BE2C (cell line): ENCODE results near the gene LOXHD1.

Experiments
- DNase-seq: peaks from one replicate; pipeline ENCODE4 v3.0.0-alpha.2; 2020
- H3K27me3 ChIP-seq: fragments of 250-450 bp; sonication (Bioruptor Pico); 2 replicates; pipeline ENCODE4 v1.5.1; 2020; ENCODE audit warnings: mild to moderate bottlenecking
- H3K36me3 ChIP-seq: fragments of 250-450 bp; sonication (Bioruptor Pico); 2 replicates; pipeline ENCODE4 v1.5.1; 2020; ENCODE audit warnings: mild to moderate bottlenecking
- H3K4me1 ChIP-seq: fragments of 250-450 bp; sonication (Bioruptor Pico); 2 replicates; pipeline ENCODE4 v1.5.1; 2020
- H3K4me3 ChIP-seq: 2 replicates; pipeline ENCODE4 v1.5.1; 2011; ENCODE audit warnings: low read depth, low read length
- H3K9me3 ChIP-seq: fragments of 250-450 bp; sonication (Bioruptor Pico); 2 replicates; pipeline ENCODE4 v1.5.1; 2020
- TF ChIP-seq, protein P1 (sequence below): IDR thresholded peaks from 2 replicates; pipeline ENCODE4 v1.5.1; 2012; ENCODE audit warnings: mild to moderate bottlenecking, low read depth, low read length

Gene LOXHD1

DNA sequence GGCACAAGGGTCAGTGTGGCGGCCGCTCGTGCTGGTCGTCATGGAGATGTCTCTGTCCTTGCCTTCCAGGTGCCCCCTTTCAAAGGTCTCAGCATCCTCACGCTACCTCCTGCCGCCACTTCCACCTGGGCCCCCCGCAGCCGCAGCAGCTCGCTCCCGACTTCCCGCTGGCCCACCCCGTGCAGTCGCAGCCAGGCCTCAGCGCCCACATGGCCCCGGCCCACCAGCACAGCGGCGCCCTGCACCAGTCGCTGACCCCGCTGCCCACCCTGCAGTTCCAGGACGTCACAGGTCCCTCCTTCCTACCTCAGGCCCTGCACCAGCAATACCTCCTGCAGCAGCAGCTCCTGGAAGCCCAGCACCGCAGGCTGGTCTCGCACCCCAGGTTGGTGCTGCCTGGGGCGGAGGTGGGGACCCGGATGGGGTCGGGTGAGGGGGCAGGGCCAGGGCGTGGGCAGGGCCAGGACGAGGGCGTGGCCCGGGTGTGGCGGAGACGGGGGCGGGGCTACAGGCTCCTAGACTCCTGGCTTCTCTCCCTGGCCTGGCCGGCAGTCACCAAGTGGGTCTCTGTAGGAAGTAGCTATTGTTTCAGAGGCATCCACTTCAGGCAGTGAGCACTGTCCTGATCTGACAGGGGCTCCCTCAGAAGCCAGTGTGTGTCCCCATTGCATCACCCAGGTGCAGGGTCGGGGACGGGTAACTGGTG is 223.7 kb downstream of the LOXHD1 start:
- H3K27me3 ChIP-seq = no peaks in the 10 kb centered on the region
- TF ChIP-seq, protein P1, sequence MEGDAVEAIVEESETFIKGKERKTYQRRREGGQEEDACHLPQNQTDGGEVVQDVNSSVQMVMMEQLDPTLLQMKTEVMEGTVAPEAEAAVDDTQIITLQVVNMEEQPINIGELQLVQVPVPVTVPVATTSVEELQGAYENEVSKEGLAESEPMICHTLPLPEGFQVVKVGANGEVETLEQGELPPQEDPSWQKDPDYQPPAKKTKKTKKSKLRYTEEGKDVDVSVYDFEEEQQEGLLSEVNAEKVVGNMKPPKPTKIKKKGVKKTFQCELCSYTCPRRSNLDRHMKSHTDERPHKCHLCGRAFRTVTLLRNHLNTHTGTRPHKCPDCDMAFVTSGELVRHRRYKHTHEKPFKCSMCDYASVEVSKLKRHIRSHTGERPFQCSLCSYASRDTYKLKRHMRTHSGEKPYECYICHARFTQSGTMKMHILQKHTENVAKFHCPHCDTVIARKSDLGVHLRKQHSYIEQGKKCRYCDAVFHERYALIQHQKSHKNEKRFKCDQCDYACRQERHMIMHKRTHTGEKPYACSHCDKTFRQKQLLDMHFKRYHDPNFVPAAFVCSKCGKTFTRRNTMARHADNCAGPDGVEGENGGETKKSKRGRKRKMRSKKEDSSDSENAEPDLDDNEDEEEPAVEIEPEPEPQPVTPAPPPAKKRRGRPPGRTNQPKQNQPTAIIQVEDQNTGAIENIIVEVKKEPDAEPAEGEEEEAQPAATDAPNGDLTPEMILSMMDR = no peak
- H3K4me3 ChIP-seq = no peak overlapping the region
- no peaks in the 10 kb centered on the region for H3K9me3 ChIP-seq
- no peaks in the 10 kb centered on the region for H3K4me1 ChIP-seq
- no peak for DNase-seq
- H3K36me3 ChIP-seq = no peaks in the 10 kb centered on the region

DNA sequence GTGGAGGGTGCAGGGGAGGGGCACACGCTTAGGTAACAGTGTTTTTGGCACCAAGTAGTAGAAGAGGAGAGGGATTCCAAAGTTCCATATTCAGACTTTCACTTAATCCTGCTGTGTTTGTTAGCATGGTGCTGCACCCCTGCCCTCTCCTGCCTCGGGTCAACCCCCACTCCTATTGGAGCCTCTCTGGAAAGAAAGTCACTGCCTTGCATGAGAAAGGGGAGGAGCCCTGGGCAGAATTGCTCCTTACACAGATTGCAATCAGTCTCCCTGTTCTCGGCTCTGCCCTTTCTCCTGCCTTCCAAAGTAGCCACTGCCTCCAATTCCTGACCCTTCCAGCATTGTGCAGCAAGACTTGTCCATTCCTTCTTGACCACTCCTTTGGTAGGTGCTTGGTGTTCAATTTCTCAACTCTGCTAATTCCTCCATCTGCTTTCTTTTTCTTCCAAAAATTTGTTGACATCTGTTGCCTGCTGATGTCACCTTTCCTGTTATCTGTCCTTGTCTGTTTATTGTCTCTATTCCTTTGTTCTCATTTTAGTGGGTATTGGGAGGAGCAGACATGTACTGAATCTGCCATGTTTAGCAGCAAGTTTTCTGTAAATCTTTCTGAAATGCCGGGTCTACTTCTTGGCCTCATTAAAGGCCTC is 225.4 kb downstream of the LOXHD1 start:
- Histone ChIP-seq H3K4me3 (no peak overlapping the region; the same call in 1 of the 2 replicates), H3K27me3 (no peaks in the 10 kb centered on the region), H3K4me1 (no peaks in the 10 kb centered on the region), H3K36me3 (no peaks in the 10 kb centered on the region), H3K9me3 (no peaks in the 10 kb centered on the region)
- TF ChIP-seq, protein P1 = no peak
- DNase-seq = no peak

DNA sequence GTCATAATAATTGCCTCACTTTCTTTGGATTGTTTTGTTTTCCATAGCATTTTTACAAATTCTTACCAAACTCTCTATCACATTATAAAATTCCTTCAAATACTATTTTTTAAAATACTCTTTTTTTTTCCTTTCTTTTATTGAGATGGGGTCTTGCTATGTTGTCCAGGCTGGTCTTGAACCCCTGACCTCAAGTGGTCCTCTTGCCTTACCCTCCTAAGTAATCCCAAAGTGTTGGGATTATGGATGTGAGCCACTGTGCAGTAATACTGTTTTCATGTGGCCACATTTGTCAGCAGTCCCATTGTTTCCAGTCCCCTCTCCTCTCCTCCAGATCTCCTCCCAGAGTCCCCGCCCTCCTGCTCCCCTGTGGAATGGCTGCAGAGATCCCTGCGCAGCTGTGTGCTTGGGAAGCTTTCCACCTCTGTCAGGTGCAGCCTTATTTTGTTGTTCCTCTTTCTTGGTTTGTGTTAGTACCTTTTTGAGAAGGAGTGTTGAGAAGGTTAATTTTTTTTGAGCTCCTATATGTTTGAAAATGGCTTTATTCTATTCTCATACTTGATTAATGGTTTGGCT is 227.3 kb downstream of the LOXHD1 start:
- Histone ChIP-seq H3K4me1 (no peaks in the 10 kb centered on the region), H3K36me3 (no peaks in the 10 kb centered on the region), H3K4me3 (no peak overlapping the region), H3K9me3 (no peaks in the 10 kb centered on the region), H3K27me3 (no peaks in the 10 kb centered on the region)
- TF ChIP-seq, protein P1 = no peak
- DNase-seq = no peak

DNA sequence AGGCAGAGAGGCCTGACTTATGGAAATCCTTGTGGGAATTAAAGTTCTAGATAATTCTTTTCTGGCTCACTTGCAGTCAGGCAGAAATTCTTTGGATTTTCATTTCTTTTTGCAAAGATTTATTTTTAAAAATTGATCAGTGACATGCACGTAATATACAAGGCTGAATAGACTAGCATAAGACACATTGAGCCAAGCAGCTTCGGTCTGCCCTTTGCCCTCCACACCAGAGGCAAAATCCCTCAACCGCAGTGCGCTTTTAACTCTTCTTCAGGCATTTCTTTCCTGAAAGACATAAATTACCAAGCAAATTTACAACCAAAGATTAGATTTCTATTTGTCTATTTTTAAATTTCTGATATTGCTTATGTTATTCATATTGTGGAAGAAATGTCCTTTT is 227.9 kb downstream of the LOXHD1 start:
- no peaks in the 10 kb centered on the region for H3K4me1 ChIP-seq
- no peaks in the 10 kb centered on the region for H3K27me3 ChIP-seq
- H3K9me3 ChIP-seq = no peaks in the 10 kb centered on the region
- H3K36me3 ChIP-seq = no peaks in the 10 kb centered on the region
- DNase-seq = no peak
- no peak overlapping the region for H3K4me3 ChIP-seq
- TF ChIP-seq, protein P1 = no peak

DNA sequence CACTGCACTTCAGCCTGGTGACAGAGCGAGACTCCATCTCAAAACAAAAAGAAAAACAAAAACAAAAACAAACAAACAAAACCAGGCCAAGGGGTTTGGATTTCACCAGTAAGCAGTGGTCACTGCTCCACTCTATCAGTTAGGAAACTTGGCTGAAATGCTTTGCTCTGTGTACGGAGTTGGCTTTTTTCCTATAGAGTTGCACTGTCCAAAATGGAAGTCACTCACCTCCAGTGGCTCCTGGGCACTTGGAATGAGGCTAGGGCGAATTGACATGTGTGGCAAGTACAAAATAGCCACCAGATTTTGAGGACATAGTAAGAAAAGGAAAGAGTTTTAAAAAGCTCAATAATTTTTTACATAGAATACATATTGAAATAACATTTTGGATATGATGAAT is 228.7 kb downstream of the LOXHD1 start:
- Histone ChIP-seq H3K27me3 (no peaks in the 10 kb centered on the region), H3K9me3 (no peaks in the 10 kb centered on the region), H3K4me3 (no peak overlapping the region), H3K4me1 (no peaks in the 10 kb centered on the region), H3K36me3 (no peaks in the 10 kb centered on the region)
- TF ChIP-seq, protein P1 = no peak
- DNase-seq = no peak
